Measurements from ENCODE around the gene FGF6.

GRCh38 chr12:4386801-4387200 is 58.8 kb downstream of the FGF6 start:
- no peak for TF ChIP-seq RAD21 (IDR thresholded peaks at IDR 0.05; ENCODE audit: low read depth)
- no peak for TF ChIP-seq TAF1 (IDR thresholded peaks at IDR 0.05; ENCODE audit: low read depth)
- TF ChIP-seq YY1 (IDR thresholded peaks at IDR 0.05; ENCODE audit: low read depth): no peak
- TF ChIP-seq, protein P1, sequence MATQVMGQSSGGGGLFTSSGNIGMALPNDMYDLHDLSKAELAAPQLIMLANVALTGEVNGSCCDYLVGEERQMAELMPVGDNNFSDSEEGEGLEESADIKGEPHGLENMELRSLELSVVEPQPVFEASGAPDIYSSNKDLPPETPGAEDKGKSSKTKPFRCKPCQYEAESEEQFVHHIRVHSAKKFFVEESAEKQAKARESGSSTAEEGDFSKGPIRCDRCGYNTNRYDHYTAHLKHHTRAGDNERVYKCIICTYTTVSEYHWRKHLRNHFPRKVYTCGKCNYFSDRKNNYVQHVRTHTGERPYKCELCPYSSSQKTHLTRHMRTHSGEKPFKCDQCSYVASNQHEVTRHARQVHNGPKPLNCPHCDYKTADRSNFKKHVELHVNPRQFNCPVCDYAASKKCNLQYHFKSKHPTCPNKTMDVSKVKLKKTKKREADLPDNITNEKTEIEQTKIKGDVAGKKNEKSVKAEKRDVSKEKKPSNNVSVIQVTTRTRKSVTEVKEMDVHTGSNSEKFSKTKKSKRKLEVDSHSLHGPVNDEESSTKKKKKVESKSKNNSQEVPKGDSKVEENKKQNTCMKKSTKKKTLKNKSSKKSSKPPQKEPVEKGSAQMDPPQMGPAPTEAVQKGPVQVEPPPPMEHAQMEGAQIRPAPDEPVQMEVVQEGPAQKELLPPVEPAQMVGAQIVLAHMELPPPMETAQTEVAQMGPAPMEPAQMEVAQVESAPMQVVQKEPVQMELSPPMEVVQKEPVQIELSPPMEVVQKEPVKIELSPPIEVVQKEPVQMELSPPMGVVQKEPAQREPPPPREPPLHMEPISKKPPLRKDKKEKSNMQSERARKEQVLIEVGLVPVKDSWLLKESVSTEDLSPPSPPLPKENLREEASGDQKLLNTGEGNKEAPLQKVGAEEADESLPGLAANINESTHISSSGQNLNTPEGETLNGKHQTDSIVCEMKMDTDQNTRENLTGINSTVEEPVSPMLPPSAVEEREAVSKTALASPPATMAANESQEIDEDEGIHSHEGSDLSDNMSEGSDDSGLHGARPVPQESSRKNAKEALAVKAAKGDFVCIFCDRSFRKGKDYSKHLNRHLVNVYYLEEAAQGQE (IDR thresholded peaks at IDR 0.05; ENCODE audit: low read depth): no peak
- TF ChIP-seq, protein P2, sequence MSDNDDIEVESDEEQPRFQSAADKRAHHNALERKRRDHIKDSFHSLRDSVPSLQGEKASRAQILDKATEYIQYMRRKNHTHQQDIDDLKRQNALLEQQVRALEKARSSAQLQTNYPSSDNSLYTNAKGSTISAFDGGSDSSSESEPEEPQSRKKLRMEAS (IDR thresholded peaks at IDR 0.05): no peak
- no peak for TF ChIP-seq EGR1 (IDR thresholded peaks at IDR 0.05)
- no peak for TF ChIP-seq EP300 (IDR thresholded peaks at IDR 0.05; ENCODE audit: borderline replicate concordance)

Data from Ishikawa (cell line).